ENCODE data around the gene TMEM164.

- TF ChIP-seq TAF1 (IDR thresholded peaks at IDR 0.05; ENCODE audit: borderline replicate concordance, insufficient read depth, low read length) (no peak), POLR2AphosphoS5 (IDR thresholded peaks at IDR 0.05; ENCODE audit: low read depth, low read length) (no peak)
These were observed 15.0 kb upstream of the TMEM164 start for GRCh38 chrX:109987884-109988283.

Data from PFSK-1 (cell line).